Tongue (tissue), 2 donors: ENCODE data around the gene USP13. TPM values are rescaled to one million over a fixed set of nuclear protein-coding genes. Genes with fewer than 3 reads are reported as not detected.
"Not testable (repeated sequence)": the region's sequence is repeated elsewhere in the genome, so short reads cannot be mapped to it uniquely, and the experiment has no call there.

Source experiments
- DNase-seq: peaks from one replicate; pipeline ENCODE4 v3.0.0-alpha.2; 2015
- total RNA-seq: library from RNA; depleted of rRNA; stranded (reverse); fragments of >200 nt; gene quantifications from one replicate; pipeline ENCODE4 v1.2.3, GENCODE V29; 2014

Gene USP13
- total RNA-seq, 1 donor from 2014 or later: 51.9 TPM

DNA sequence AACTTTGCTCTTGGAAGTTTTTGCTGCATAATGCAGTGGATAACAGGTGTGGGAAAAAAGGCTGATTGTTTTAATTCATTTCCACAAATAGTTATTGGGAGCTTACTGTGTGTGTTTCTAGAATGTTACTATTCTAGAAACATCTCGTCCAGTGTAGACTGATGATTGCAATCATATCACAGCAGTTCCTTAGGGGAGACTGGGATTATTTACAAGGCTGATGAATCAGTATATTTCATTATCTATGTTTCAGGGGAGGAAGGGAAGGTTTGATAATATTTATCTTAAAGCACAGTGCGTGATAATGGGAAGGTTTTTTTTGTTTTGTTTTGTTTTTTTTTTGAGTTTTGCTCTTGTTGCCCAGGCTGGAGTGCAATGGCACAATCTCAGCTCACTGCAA, 2.4 kb downstream of the USP13 start:
- no peak for DNase-seq

DNA sequence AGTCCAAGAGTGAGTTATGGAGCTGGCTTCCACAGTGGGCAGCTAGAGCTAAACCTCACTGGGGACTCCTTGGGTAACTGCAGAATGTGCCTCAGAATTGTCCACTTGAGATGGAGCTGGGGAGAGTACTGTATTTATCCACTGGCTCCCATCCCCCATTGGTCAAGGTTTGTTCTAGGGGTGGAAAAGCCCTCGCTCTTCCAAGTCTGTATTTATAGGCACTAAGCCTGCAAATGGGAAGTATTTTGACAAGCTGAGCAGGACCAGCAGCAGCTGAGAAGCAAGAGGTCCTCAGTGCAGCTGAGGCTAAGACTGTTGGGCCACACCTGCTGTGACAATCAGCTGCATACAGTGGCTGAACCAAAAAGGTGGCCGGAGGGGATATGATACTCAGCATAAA, 5.8 kb downstream of the USP13 start:
- DNase-seq: peak; percentile 74

DNA sequence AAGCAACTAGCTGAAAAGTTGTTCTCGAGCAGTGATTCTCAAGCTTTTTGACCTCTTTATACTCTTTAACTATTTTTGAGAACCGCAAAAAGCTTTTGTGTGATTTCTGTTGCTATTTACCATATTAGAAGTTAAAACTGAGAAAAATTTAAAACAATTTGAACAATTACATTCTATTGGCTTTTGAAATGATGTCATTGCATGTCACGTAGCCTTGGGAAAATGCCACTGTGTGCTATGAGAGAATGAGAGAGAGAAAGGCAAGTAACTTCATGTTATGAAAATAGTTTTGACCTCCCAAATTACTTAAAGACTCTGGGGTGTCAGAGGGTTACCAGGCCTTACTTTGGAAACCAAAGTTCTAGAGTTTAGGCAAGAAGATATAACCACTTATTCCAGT, 8.0 kb downstream of the USP13 start:
- DNase-seq: no peak

DNA sequence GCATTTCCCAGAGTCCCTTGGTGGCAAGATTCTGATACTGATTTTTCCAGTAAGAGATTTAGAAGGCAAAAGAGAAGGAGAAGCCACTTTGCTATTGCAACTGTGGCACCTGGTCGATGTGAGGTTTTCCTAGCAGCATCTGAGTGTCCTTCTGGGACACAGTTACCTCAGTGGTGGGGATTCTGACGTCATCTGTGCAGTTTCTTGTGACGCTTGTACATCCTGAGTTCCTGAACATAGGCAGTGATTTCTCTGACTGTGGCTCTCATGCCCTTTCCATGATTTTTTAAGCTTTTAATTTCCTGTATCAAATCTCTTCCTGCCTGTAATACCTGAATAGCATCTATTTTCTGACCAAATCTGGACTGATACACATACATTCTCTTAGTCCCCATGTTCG, 8.9 kb downstream of the USP13 start:
- DNase-seq: no peak

DNA sequence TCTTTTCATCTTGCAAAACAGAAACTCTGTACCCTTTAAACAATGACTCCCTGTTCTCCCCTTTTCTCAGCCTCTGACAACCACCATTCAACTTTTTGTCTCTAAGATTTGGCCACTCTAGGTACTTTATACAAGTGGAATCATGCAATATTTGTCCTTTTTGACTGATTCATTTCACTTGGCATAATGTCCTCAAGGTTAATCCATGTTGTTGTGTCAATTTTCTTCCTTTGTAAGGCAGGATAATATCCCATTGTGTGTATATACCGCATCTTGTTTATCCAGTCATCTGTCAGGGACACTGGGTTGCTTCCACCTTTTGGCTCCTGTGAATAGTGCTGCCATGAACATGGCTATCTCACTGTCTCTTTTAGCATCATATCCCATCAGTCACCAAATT, 10.3 kb downstream of the USP13 start:
- DNase-seq: no peak

DNA sequence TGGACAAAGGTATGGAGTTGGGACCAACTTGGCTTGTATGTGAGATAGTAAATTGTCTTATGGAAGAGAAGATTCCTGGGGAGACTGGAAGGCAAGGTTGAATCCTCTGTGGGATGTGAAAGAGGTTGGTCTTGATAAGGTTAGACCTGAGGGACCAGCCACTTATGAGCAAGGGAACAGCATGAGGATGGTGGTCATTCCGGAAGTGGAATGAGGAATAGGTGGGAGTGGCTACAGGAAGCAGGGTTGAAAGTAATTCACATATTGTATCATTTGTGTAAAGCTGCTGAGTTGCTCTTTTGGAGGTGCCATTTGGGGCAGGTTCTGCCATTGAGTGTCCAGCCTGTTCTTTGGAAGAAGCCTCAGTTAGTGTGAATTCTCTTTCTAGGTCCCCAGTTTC, 13.2 kb downstream of the USP13 start:
- DNase-seq: no peak

DNA sequence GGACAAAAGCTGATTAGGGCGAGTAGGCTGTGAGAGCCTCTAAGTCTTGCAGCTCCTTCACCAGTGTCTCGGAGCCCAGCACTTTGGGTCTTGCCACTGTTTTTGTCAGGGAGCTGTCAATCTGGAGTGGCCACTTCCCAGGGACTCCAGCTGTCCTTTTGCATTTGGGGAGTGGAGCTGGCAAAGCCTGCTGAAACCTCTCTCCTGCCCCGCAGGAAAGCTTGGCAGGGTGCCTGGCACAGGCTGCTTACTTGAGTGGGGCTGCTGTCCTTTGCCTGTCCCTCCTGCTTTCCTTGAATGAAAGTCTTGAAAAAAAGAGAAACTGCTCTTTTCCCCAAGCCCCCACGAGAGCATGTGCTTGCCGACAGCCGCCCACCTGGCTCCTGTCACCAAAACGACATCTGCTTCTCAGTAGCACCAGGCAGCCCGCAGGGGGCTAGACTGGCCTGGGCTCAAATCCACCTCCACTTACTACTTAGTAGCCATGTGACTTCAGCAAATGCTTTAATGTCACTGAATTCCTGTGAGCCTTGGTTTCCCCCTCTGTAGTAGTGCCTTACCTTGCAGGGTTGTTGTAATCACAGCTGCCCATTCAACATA, 13.7 kb downstream of the USP13 start:
- DNase-seq: peak; percentile 90

DNA sequence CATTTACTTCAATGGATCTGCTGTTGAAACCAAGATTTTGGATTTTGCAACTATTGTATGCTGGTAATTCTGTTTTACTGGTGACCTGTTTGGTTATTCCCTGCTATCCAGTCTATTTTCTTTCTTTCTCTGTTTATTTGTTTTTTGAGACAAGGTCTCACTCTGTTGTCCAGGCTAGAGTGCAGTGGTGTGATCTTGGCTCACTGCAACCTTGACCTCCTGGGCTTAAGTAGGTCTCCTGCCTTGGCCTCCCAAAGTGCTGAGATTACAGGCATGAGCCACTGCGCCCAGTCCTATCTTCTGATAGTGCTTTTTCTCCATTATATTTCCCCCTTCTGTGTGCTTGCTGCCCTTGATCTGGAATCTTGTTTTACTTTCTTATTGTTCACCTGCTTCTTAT, 15.6 kb downstream of the USP13 start:
- no peak for DNase-seq

DNA sequence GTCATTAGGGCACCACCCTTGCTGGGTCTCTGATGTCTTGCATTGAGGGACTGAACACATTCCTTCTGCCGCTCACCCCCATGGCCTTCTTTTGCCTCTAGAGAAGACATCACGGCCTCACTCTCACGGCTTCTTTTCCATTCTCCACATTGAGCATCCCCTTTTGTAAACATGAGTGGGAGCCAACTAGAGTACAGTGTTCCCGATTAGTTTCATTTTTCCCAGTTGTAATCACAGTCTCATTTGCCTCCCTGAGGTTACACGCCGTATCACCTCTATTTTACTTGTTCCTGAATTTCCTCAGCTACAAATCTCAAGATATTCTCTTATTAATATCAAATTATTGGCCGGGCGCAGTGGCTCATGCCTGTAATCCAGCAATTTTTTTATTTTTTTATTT, 17.5 kb downstream of the USP13 start:
- DNase-seq: no peak

DNA sequence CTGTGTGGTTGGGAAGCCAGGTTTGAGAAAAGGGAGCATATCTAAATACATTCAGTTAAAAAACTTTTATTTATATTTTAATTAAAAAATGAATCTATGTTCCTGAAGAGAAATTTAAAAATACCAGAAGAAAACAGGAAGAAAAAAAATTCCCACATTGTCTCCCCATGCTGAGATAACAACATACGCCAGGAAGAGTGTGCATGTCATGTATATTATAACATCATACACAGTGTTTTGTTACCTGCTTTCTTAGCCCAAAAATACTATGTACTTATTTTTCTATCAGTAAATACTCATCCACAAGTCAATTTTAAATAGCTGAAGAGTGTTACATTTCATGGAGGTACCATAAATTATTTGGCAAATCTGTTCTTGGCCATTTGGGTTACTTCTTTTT, 18.5 kb downstream of the USP13 start:
- DNase-seq: no peak

DNA sequence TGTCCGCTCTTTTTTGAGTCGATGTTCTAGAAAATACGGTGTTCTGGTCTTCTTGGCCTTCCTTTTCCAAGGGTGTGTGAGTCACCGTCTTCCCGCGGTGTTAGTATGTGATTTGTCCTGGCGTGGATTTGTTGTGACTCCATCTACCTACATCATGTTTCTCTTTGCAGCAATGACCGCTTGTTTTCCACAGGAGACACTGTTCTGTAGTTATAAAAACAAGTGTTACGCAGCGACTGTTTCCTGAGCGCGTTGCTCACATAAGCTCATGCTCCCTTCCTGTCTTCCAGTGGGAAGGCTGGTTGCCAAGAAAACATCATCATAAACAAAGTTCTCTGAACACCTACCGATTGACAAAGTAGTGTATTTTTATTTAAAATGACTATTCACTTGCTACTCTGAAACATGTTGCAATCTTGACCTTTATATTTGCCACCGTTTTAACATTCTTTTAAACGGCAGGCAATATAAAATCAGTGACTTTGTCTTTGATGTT, 19.0 kb downstream of the USP13 start:
- peak; percentile 40 for DNase-seq

DNA sequence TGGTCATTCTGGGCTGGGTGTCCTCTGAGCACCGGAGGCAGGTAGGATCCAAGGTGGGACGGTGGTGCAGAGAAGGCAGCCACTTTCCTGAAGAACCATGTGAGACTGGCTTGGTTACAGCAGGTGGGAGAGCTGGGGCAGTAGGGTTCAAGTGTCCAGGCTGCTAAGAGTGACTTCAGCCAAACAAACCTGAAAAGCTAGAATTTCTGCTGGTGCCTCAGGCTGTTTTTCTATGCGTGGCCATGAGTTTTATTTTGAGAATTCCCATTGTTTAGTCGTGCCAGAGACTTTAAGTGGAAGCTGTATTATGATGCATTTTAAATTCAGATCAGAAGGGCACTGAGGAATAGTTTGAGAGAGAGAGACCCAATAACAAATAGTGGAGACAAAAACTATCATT, 20.1 kb downstream of the USP13 start:
- no peak for DNase-seq

DNA sequence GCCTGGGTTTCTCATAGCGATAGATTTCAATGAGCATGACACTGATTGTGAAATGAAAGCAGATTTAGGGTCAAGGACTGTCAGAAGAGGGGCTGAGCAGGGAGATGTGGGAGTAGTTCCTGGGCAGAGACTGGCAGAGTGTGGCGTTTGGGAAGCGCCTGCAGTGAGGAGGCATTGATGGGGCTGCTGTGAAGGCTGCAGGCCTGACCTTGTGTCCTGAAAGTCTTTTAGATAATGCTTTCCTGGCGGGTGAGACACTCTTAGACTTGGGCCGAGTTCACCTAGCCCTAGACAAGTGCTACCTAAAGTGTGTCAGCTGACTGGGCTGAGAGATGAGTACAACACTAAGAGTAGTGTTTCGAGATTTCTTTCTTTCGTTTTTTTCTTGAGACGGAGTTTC, 20.7 kb downstream of the USP13 start:
- DNase-seq: no peak

DNA sequence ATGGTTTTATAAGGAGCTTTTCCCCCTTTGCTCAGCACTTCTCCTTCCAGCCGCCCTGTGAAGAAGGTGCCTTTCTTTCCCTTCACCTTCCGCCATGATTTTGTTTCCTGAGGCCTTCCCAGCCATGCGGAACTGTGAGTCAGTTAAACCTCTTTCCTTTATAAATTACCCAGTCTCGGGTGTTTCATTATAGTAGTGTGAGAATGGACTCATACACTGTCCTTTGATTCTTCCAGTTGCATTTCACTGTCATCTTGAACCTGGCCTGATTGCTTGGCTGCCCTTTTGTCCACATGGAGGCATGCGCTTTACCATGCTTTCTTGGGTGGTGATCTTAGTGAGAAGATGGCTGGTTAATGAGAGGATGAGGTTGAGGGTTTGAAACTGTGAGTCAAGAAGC, 23.2 kb downstream of the USP13 start:
- no peak for DNase-seq

DNA sequence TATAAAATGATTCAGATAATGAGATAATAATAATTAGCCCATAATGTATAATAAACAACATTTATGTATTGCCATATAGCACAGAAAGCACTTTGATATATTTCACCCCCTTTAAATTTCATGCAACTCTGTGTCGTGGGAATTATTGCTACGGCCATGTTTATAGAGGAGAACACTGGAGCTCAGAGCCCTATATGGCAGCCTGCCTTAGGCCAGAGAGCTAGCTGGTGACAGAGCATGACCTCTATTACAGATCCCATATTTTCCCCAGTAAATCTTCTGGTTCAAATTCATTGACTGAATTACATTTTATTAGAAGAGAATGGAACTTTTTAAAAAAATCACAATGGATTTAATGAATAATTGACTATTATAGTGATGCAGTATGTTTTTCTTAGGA, 25.0 kb downstream of the USP13 start:
- DNase-seq: no peak

DNA sequence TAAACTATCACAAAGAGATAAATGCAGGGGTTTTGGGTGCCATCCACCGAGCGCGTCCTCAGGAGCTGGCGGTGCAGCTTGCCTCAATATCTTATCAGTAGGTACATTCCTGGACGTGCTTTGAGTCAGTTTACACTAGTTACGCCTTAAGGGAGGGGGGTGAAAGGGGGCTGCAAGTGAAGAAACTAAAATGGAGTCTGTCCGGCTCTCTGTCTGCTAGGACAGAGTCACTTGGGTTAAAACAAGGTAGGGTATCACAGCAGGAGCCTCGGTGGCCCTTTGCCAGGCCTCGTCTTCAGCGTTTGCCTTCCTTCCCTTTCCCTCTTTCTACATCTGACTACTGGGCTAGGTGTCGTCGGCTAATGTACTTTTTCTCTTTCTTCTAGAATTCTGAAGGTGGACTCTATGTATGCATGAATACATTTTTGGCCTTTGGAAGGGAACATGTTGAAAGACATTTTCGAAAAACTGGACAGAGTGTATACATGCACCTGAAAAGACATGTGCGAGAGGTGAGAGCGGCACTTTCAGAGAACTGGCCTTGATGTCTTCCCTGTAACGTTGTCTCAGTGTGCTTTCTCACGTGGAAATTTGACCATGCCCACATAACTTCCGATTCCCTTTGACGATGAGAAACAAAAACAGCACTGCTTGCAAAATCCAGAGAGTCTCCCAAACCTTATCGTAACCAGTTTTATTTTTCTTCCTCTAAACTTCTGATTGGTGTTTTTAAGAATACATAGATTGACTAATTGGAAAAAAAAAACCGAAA, 28.8 kb downstream of the USP13 start:
- no peak for DNase-seq

DNA sequence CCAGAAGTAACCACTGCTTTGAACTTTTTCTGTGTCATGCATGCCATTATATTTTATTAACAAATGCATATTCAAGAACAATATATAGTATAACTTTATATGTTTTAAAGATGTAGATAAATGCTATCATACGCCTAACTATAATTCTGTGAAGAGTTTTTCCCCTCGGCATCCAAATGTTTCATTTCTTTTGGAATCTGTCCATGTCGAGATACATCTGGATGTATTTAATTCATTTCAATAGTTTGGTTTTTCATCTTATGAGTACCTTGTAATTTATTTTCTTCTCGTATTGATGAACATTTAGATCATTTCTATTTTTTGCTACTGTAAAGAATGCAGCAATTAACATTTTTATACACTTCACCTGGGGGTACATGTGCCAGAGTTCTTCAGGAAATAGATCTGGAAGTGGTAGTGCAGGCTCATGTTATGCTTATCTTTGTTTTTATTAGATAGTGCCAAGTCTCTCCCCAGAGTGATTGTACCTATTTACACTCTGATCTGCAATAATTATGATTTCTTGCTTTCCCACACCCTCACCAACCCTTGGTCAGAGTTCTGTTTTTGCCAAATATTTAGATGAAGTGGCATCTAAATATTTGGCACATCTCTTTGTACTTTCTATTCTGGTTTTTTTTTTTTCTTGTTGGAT, 29.7 kb downstream of the USP13 start:
- DNase-seq: no peak

DNA sequence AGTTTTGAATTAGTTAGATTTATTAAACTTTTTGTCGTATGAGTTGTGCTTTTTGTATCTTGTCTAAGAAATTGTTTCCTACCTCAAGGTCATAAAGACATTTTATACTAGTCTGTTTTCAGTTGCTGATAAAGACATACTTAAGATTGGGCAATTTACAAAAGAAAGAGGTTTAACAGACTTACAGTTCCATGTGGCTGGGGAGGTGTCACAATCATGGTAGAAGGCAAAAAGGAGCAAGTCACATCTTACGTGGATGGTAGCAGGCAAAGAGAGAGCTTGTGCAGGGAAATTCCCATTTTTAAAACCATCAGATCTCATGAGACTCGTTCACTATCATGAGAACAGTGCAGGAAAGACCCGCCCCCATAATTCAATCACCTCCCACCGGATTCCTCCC, 30.4 kb downstream of the USP13 start:
- DNase-seq: not testable (repeated sequence)

DNA sequence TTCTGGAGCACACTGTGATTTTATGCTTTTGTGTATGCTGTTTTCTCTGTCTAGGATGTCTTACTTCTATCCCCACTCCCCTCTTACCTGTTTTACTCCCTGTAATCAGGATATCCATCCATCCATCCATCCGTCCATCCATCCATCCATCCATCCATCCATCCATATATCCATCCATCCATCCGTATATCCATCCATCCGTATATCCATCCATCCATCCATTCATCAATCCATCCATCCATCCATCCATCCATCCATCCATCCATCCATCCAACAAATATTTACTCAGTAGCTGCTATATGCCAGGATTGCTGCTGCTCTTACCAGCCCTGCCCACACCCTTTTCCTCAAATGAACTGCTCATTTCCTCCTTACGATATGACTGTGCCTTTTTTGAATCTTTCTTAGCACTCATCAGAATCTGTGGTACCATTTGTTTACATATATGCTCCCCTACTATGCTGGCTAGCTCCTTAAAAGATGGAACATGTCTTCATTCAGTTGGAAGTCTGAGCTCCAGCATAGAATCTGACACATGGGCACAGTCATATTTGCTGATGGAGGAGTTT, 35.2 kb downstream of the USP13 start:
- DNase-seq: no peak

DNA sequence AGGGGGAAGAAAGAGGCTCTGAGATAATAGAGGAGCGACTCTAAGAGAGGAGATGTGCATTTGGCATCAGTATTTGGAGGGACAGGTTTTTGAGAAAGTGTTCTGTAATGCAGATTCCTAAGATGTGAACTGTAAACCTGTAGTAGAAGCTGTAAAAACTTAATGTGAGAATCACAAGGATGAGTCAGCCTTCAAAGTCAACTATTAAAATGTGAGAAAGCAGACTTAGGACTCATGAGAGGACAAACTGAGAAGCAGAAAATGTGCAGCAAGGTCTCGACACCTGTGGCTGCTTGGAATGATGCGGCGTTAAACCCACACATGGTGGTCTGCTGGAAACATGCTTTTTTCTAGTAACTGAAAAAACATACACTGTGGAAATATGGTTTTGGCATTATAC, 36.0 kb downstream of the USP13 start:
- DNase-seq: no peak

DNA sequence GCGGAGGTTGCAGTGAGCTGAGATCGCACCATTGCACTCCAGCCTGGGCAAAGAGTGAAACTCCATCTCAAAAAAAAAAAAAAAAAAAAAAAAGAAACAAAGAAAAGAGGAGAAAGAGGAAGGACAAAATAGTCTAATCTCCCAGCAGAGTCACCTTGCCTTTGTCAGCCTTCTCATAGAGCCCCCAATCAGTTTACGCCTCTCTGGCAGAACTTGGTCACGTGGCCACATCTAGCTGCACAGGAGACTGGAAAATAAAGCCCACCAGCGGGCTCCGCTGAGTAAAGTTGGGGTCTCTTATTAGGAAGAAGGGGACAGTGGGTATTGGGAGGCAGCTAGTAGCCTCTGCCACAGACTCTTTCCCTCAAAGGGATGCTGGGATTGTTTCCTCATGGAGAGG, 41.9 kb downstream of the USP13 start:
- DNase-seq: no peak

DNA sequence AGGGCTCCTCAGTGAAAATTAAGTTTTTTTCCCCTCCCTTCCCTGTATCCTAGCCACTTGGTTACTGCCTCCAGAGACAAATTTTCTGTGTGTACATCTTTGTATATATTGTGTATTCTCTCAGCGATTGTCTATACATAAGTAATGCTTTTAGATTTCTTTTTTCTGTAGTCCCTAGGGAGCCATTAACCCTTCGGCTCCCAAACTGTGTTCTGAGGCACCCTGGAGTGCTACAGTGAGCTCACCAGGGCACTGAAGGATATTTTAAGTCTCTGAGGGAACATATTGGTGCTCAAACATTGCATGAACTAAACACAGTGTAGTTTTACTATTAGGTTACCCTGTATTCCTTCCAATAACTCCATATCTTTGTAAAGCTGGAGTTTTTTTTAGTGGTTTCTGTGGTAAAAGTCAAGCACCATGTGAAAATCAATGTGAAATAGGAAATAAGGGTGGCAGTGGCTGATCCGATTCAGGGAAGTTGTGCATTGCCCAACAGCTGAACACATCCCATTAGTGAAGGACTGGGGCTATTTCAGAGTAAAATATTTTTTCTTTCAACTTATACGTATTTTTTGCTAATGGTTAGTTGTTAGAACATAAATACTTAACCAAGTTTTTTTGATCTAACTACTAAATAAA, 43.0 kb downstream of the USP13 start:
- DNase-seq: no peak
